H9 (cell line): Measurements from ENCODE around the gene MITF. TPM values are rescaled to one million over a fixed set of nuclear protein-coding genes. Genes with fewer than 3 reads are reported as not detected.

Experiments
- DNase-seq: peaks from one replicate; pipeline ENCODE4 v3.0.0-alpha.2; 2017
- H2AFZ ChIP-seq: one replicate; pipeline ENCODE4 v1.6.1; 2013; ENCODE audit warnings: mild to moderate bottlenecking, low read length, control low read depth, moderate library complexity
- H2AK5ac ChIP-seq: 2 replicates; pipeline ENCODE4 v1.6.1; 2013; ENCODE audit warnings: low read length, control low read depth, mixed read lengths; ENCODE audit not compliant: insufficient read length
- H2BK120ac ChIP-seq: one replicate; pipeline ENCODE4 v1.6.1; 2013; ENCODE audit warnings: low read depth, mild to moderate bottlenecking, low read length, control low read depth, inconsistent platforms; ENCODE audit not compliant: poor library complexity, severe bottlenecking
- H2BK12ac ChIP-seq: 2 replicates; pipeline ENCODE4 v1.6.1; 2013; ENCODE audit warnings: low read length, control low read depth, mixed read lengths, low read depth; ENCODE audit not compliant: insufficient read length
- H2BK15ac ChIP-seq: 2 replicates; pipeline ENCODE4 v1.6.1; 2013; ENCODE audit warnings: low read depth, low read length, control low read depth
- H2BK20ac ChIP-seq: one replicate; pipeline ENCODE4 v1.6.1; 2013; ENCODE audit warnings: low read depth, mild to moderate bottlenecking, low read length, control low read depth, inconsistent platforms; ENCODE audit not compliant: poor library complexity, severe bottlenecking
- H2BK5ac ChIP-seq: 2 replicates; pipeline ENCODE4 v1.6.1; 2013; ENCODE audit warnings: low read length, control low read depth, mixed read lengths; ENCODE audit not compliant: insufficient read length
- H3K14ac ChIP-seq: 2 replicates; pipeline ENCODE4 v1.6.1; 2013; ENCODE audit warnings: low read length, control low read depth; ENCODE audit not compliant: insufficient read depth
- H3K18ac ChIP-seq: 2 replicates; pipeline ENCODE4 v1.6.1; 2013; ENCODE audit warnings: low read depth, mild to moderate bottlenecking, mixed read lengths, low read length, control low read depth; ENCODE audit not compliant: insufficient read length
- H3K23ac ChIP-seq: 2 replicates; pipeline ENCODE4 v1.6.1; 2013; ENCODE audit warnings: low read length, control low read depth, mixed read lengths, low read depth; ENCODE audit not compliant: insufficient read length
- H3K23me2 ChIP-seq: 2 replicates; pipeline ENCODE4 v1.6.1; 2013; ENCODE audit warnings: low read depth, mild to moderate bottlenecking, mixed read lengths, low read length, control low read depth; ENCODE audit not compliant: insufficient read length, poor library complexity, severe bottlenecking
- H3K27ac ChIP-seq: 2 replicates; pipeline ENCODE4 v1.5.1; 2013; ENCODE audit warnings: low read length, control low read depth, mixed read lengths, low read depth; ENCODE audit not compliant: insufficient read length
- H3K27me3 ChIP-seq: 2 replicates; pipeline ENCODE4 v1.6.1; 2013; ENCODE audit warnings: low read length, control low read depth, inconsistent platforms; ENCODE audit not compliant: insufficient read depth
- H3K4ac ChIP-seq: 2 replicates; pipeline ENCODE4 v1.6.1; 2013; ENCODE audit warnings: low read depth, mild to moderate bottlenecking, control low read depth, inconsistent platforms, low read length, moderate library complexity
- H3K4me1 ChIP-seq: 2 replicates; pipeline ENCODE4 v1.6.1; 2013; ENCODE audit warnings: low read length, control low read depth, inconsistent platforms; ENCODE audit not compliant: insufficient read depth
- H3K4me2 ChIP-seq: 2 replicates; pipeline ENCODE4 v1.6.1; 2013; ENCODE audit warnings: low read length, control low read depth, mixed read lengths; ENCODE audit not compliant: insufficient read length, insufficient read depth
- H3K56ac ChIP-seq: 2 replicates; pipeline ENCODE4 v1.6.1; 2013; ENCODE audit warnings: low read depth, mild to moderate bottlenecking, mixed read lengths, low read length, control low read depth; ENCODE audit not compliant: insufficient read length
- H3K79me1 ChIP-seq: 2 replicates; pipeline ENCODE4 v1.6.1; 2013; ENCODE audit warnings: low read depth, mild to moderate bottlenecking, moderate library complexity, low read length, control low read depth, inconsistent platforms; ENCODE audit not compliant: insufficient read depth, poor library complexity, severe bottlenecking
- H3K79me2 ChIP-seq: 2 replicates; pipeline ENCODE4 v1.6.1; 2013; ENCODE audit warnings: low read length, control low read depth, inconsistent platforms; ENCODE audit not compliant: insufficient read depth
- H3K9ac ChIP-seq: 2 replicates; pipeline ENCODE4 v1.6.1; 2013; ENCODE audit warnings: low read length, control low read depth, mixed read lengths; ENCODE audit not compliant: insufficient read length; ENCODE audit errors: extremely low read depth
- H3K9me3 ChIP-seq: one replicate; pipeline ENCODE4 v1.6.1; 2013; ENCODE audit warnings: low read depth, low read length, inconsistent platforms; ENCODE audit not compliant: control insufficient read depth
- H3T11ph ChIP-seq: one replicate; pipeline ENCODE4 v1.6.1; 2013; ENCODE audit warnings: mild to moderate bottlenecking, low read length, control low read depth, inconsistent platforms
- H4K20me1 ChIP-seq: one replicate; pipeline ENCODE4 v1.6.1; 2013; ENCODE audit not compliant: control insufficient read depth, insufficient read length, insufficient read depth
- H4K5ac ChIP-seq: 2 replicates; pipeline ENCODE4 v1.6.1; 2013; ENCODE audit warnings: low read depth, mild to moderate bottlenecking, mixed read lengths, low read length, control low read depth; ENCODE audit not compliant: insufficient read length
- H4K8ac ChIP-seq: replicated peaks from 2 replicates; pipeline ENCODE4 v1.6.1; 2013; ENCODE audit warnings: low read length, control low read depth, mixed read lengths, low read depth; ENCODE audit not compliant: insufficient read length
- H4K91ac ChIP-seq: 2 replicates; pipeline ENCODE4 v1.6.1; 2013; ENCODE audit warnings: low read depth, mild to moderate bottlenecking, moderate library complexity, mixed read lengths, low read length, control low read depth; ENCODE audit not compliant: insufficient read length
- H3K27ac Mint-ChIP-seq, 3 experiments: 2 replicates in 2 of 3; 3 replicates in 1 of 3; pipeline ENCODE4 v1.8.0; 2020 to 2021; ENCODE audit warnings: mixed read lengths in 3 of 3, mild to moderate bottlenecking in 1 of 3, moderate library complexity in 1 of 3
- H3K27me3 Mint-ChIP-seq: 2 replicates; pipeline ENCODE4 v1.8.0; 2021; ENCODE audit warnings: low read depth, mild to moderate bottlenecking, moderate library complexity, mixed read lengths
- H3K36me3 Mint-ChIP-seq, 3 experiments: 2 replicates in 2 of 3; 3 replicates in 1 of 3; pipeline ENCODE4 v1.8.0; 2020 to 2021; ENCODE audit warnings: low read depth in 3 of 3, mixed read lengths in 3 of 3; ENCODE audit not compliant: insufficient read depth in 1 of 3
- H3K4me1 Mint-ChIP-seq, 2 experiments: 2 replicates each; pipeline ENCODE4 v1.8.0; 2020; ENCODE audit warnings: mixed read lengths in 2 of 2
- H3K4me3 Mint-ChIP-seq, 2 experiments: 2 replicates in 1 of 2; 3 replicates in 1 of 2; pipeline ENCODE4 v1.8.0; 2020 to 2021; ENCODE audit warnings: mild to moderate bottlenecking in 2 of 2, mixed read lengths in 2 of 2, moderate library complexity in 1 of 2
- H3K9me3 Mint-ChIP-seq, 2 experiments: 2 replicates in 1 of 2; 3 replicates in 1 of 2; pipeline ENCODE4 v1.8.0; 2020; ENCODE audit warnings: mild to moderate bottlenecking in 2 of 2, mixed read lengths in 2 of 2, moderate library complexity in 1 of 2
- WGBS: extraction: QIAGEN DNeasy Blood & Tissue Kit; methylation state at CpG from one replicate; pipeline ENCODE4 v1.1.7; 2013; ENCODE audit warnings: missing lambda C conversion rate, low lambda C conversion rate, mixed read lengths; ENCODE audit not compliant: insufficient read length; ENCODE audit errors: extremely low coverage; 5-methylcytosine and 5-hydroxymethylcytosine counted together
- total RNA-seq: library from RNA; stranded (reverse); gene quantifications from 2 replicates; pipeline ENCODE4 v1.2.1, GENCODE V29; 2021
- TF ChIP-seq, protein P1 (sequence below): fragments of 200-600 bp; sonication (generic); conservative IDR thresholded peaks from 3 replicates; pipeline ENCODE4 v1.8.0; 2021; ENCODE audit warnings: antibody characterized with exemption, mild to moderate bottlenecking

Gene MITF
- total RNA-seq, 1 experiment from 2014 or later, result 0.81 TPM

- Histone ChIP-seq H2AK5ac (no peak overlapping the region), H3K27ac (no peak overlapping the region)
- H3K4me3 Mint-ChIP-seq, result no peak overlapping the region
These were observed 140.9 kb downstream of the MITF start for GRCh38 chr3:69880069-69880640.

More at GRCh38 chr3:69880069-69880640, 140.9 kb downstream of the MITF start:
- H3K9ac ChIP-seq, result no peak overlapping the region
- DNase-seq, result no peak
- H2BK12ac ChIP-seq, result no peak overlapping the region
- no peak overlapping the region for H2BK15ac ChIP-seq
- no peak overlapping the region for H4K5ac ChIP-seq
- H3K4me2 ChIP-seq, result no peak overlapping the region
- no peak overlapping the region for H3T11ph ChIP-seq
- H3K4me1 ChIP-seq, result no peaks in the 10 kb centered on the region
- no peak overlapping the region for H4K8ac ChIP-seq
- no peak overlapping the region for H3K56ac ChIP-seq
- peaks cover 9 to 11% of the 10 kb centered on the region in 2 experiments for H3K4me1 Mint-ChIP-seq
- no peak overlapping the region for H3K18ac ChIP-seq
- no peak overlapping the region for H4K91ac ChIP-seq
- no peak overlapping the region for H2AFZ ChIP-seq
- WGBS, result no CpG with 5 or more reads among the region's 4 CpGs
- H3K27me3 ChIP-seq, result no peaks in the 10 kb centered on the region
- H4K20me1 ChIP-seq, result peaks cover 3% of the 10 kb centered on the region
- no peaks in the 10 kb centered on the region for H3K27me3 Mint-ChIP-seq
- H2BK120ac ChIP-seq, result no peak overlapping the region
- H3K27ac Mint-ChIP-seq, result no peak overlapping the region
- no peaks in the 10 kb centered on the region for H3K79me1 ChIP-seq
- no peaks in the 10 kb centered on the region for H3K9me3 ChIP-seq
- H3K14ac ChIP-seq, result no peak overlapping the region
- H2BK20ac ChIP-seq, result no peak overlapping the region
- no peaks in the 10 kb centered on the region for H3K36me3 Mint-ChIP-seq
- no peak overlapping the region for H3K4ac ChIP-seq
- no peak overlapping the region for H3K23ac ChIP-seq
- no peak overlapping the region for H2BK5ac ChIP-seq
- no peaks in the 10 kb centered on the region for H3K9me3 Mint-ChIP-seq
- TF ChIP-seq, protein P1, sequence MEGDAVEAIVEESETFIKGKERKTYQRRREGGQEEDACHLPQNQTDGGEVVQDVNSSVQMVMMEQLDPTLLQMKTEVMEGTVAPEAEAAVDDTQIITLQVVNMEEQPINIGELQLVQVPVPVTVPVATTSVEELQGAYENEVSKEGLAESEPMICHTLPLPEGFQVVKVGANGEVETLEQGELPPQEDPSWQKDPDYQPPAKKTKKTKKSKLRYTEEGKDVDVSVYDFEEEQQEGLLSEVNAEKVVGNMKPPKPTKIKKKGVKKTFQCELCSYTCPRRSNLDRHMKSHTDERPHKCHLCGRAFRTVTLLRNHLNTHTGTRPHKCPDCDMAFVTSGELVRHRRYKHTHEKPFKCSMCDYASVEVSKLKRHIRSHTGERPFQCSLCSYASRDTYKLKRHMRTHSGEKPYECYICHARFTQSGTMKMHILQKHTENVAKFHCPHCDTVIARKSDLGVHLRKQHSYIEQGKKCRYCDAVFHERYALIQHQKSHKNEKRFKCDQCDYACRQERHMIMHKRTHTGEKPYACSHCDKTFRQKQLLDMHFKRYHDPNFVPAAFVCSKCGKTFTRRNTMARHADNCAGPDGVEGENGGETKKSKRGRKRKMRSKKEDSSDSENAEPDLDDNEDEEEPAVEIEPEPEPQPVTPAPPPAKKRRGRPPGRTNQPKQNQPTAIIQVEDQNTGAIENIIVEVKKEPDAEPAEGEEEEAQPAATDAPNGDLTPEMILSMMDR, result no peak
- H3K23me2 ChIP-seq, result no peaks in the 10 kb centered on the region
- H3K79me2 ChIP-seq, result no peaks in the 10 kb centered on the region
